ENCODE results near the gene PET117.

GRCh38 chr20:18180815-18181214 is 43.2 kb downstream of the PET117 start:
- TF ChIP-seq ZNF274 (IDR thresholded peaks at IDR 0.05; ENCODE audit: low read depth, low read length) (no peak), YY1 (IDR thresholded peaks at IDR 0.05; ENCODE audit: insufficient read depth, insufficient read length) (no peak)
